OCI-LY7 (cell line): ENCODE measurements around the gene NR2F6. TPM values are rescaled to one million over a fixed set of nuclear protein-coding genes. Genes with fewer than 3 reads are reported as not detected.
A peak's percentile ranks its signal among the peaks of the same experiment; 100 is the strongest.

Experiments used
- BruUV-seq: library from RNA; stranded (reverse); fragments of 400-500 nt; replicated peaks from 2 replicates; lab custom pipeline; 2021; lab: Mats Ljungman, UMichigan
- CTCF ChIA-PET: fragments of 300-600 bp; sonication (Branson Sonifier 250); formaldehyde crosslinking; loops from one replicate; lab custom pipeline; 2022; ENCODE audit warnings: antibody characterized with exemption; ENCODE audit not compliant: unreplicated experiment; lab: Charles Lee
- POLR2A ChIA-PET: fragments of 300-600 bp; sonication (Branson Sonifier 250); formaldehyde crosslinking; loops from one replicate; lab custom pipeline; 2022; ENCODE audit warnings: antibody characterized with exemption; lab: Charles Lee
- DNase-seq: peaks from one replicate; pipeline ENCODE4 v3.0.0-alpha.2; 2015; ENCODE audit warnings: low spot score
- H2AFZ ChIP-seq: fragments of 200-600 bp; sonication (generic), shearing (Covaris generic); 2 replicates; pipeline ENCODE4 v1.6.1; 2014; ENCODE audit warnings: mild to moderate bottlenecking, antibody characterized with exemption, low read length, moderate library complexity
- H3K27ac ChIP-seq: fragments of 200-600 bp; sonication (generic); 2 replicates; pipeline ENCODE4 v1.5.1; 2014; ENCODE audit warnings: mixed run types, low read depth, mild to moderate bottlenecking, moderate library complexity, low read length, inconsistent platforms; ENCODE audit not compliant: poor library complexity, severe bottlenecking
- H3K36me3 ChIP-seq: fragments of 200-600 bp; sonication (generic); 2 replicates; pipeline ENCODE4 v1.6.1; 2014; ENCODE audit warnings: mild to moderate bottlenecking, antibody characterized with exemption, low read length, moderate library complexity, mixed read lengths; ENCODE audit not compliant: insufficient read depth
- H3K4me1 ChIP-seq: fragments of 200-600 bp; sonication (generic); 2 replicates; pipeline ENCODE4 v1.5.1; 2014; ENCODE audit warnings: mild to moderate bottlenecking, low read length; ENCODE audit not compliant: insufficient read depth, poor library complexity, severe bottlenecking
- H3K4me2 ChIP-seq: fragments of 200-600 bp; sonication (generic); 2 replicates; pipeline ENCODE4 v1.6.1; 2014; ENCODE audit warnings: mild to moderate bottlenecking, low read length
- H3K4me3 ChIP-seq: fragments of 200-600 bp; sonication (generic); 2 replicates; pipeline ENCODE4 v1.5.1; 2014; ENCODE audit warnings: mild to moderate bottlenecking, low read depth, low read length; ENCODE audit not compliant: poor library complexity, severe bottlenecking
- H3K79me2 ChIP-seq: fragments of 200-600 bp; sonication (generic); 2 replicates; pipeline ENCODE4 v1.6.1; 2016; ENCODE audit warnings: low read depth, mild to moderate bottlenecking, low read length, moderate library complexity, mixed read lengths; ENCODE audit not compliant: insufficient read depth
- H3K9me2 ChIP-seq: fragments of 200-600 bp; sonication (generic); 2 replicates; pipeline ENCODE4 v1.6.1; 2016; ENCODE audit warnings: mild to moderate bottlenecking, low read length, mixed read lengths; ENCODE audit not compliant: insufficient read depth
- H3K9me3 ChIP-seq: fragments of 200-600 bp; sonication (generic); 2 replicates; pipeline ENCODE4 v1.6.1; 2014; ENCODE audit warnings: mild to moderate bottlenecking, mixed run types, low read length, mixed read lengths
- H4K20me1 ChIP-seq: fragments of 200-600 bp; sonication (generic); 2 replicates; pipeline ENCODE4 v1.6.1; 2014; ENCODE audit warnings: mild to moderate bottlenecking, antibody characterized with exemption, low read length, moderate library complexity, mixed read lengths; ENCODE audit not compliant: insufficient read depth
- EZH2phosphoT487 ChIP-seq: fragments of 200-600 bp; sonication (generic); IDR thresholded peaks from 2 replicates; pipeline ENCODE4 v1.6.1; 2018; ENCODE audit warnings: low read depth, borderline replicate concordance, mild to moderate bottlenecking, mixed run types, antibody characterized with exemption, low read length, moderate library complexity, mixed read lengths
- intact Hi-C: fragments of 100-400 bp; cut with micrococcal nuclease; formaldehyde crosslinking; loops from one replicate; pipeline ENCODE4 v1.10.0; 2022; ENCODE audit not compliant: unreplicated experiment
- total RNA-seq, 2 experiments: library from RNA; depleted of rRNA in 1 of 2; stranded (reverse); fragments of >200 nt in 1 of 2; shearing (Covaris generic) in 1 of 2; gene quantifications; 2 replicates each; pipeline ENCODE4 v1.2.3, GENCODE V29; 2014 to 2022
- TF ChIP-seq, protein P1 (sequence below): fragments of 200-600 bp; sonication (generic); conservative IDR thresholded peaks from 2 replicates; pipeline ENCODE4 v1.5.1; 2014; ENCODE audit warnings: mild to moderate bottlenecking, antibody characterized with exemption, low read length, moderate library complexity, mixed read lengths

The NR2F6 gene
- total RNA-seq, 2 experiments from 2014 or later, result 33.1 to 39.2 TPM

DNA sequence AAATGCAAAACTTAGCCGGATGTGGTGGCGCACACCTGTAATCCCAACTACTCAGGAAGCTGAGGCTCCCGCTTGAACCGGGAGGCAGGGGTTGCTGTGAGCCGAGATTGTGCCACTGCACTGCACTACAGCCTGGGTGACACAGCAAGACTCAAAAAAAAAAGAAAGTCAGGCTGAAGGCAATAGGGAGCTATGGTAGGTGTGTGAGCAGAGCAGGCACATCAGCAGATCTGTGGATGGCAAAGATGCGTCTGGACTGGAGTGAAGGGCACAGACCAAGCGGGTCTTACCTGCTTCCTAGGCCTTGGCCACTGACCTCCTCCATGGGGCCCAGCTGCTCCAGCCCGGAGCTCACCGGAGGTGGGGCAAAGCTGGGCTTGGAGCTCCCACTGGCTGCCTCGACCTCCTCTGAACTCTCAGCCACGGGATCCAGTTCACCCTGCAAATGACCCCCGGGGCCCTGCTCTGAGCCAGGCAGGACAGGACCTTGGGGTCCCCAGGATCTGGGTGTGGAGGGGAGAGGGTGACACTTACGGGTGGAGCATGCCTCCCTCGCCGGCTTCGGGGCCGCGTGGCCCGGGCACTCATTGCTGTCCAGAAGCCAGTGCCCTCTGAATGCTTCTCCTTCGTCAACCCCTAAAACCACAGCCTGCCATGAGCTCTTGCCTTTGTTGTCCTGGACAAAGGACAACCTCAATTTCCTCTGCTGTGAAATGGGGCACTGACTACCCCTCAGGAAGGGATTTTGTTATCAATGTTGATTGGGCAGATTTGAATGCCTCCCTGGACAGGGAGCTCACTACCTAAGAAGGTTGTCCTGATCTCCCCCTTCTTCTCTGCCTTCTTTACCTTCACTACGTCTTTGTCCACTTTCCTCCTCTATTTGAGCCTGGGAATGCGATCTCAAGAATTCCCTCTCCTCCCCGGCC lies 18.3 kb upstream of the NR2F6 start:
- Histone ChIP-seq H3K79me2 (peaks cover 16% of the 10 kb centered on the region), H3K4me3 (peak overlapping the region; percentile 21), H3K36me3 (peaks cover 3% of the 10 kb centered on the region; the same call in 1 of the 2 replicates), H3K4me1 (peaks cover 56% of the 10 kb centered on the region), H3K9me3 (no peaks in the 10 kb centered on the region), H3K27ac (peak overlapping the region; percentile 51), H4K20me1 (no peaks in the 10 kb centered on the region), H3K4me2 (peak overlapping the region; percentile 62), H2AFZ (peak overlapping the region; percentile 65; the same call in 1 of the 2 replicates), H3K9me2 (no peaks in the 10 kb centered on the region)
- no peak for DNase-seq
- CTCF ChIA-PET, result interaction anchor here (0.6 to 1.0 kb wide), 3 partner anchors 18 to 41 kb away, joined by 3 read pairs; no protein-coding TSS in a partner anchor
- BruUV-seq, result no TSS peak
- no peak for TF ChIP-seq EZH2phosphoT487
- TF ChIP-seq, protein P1, sequence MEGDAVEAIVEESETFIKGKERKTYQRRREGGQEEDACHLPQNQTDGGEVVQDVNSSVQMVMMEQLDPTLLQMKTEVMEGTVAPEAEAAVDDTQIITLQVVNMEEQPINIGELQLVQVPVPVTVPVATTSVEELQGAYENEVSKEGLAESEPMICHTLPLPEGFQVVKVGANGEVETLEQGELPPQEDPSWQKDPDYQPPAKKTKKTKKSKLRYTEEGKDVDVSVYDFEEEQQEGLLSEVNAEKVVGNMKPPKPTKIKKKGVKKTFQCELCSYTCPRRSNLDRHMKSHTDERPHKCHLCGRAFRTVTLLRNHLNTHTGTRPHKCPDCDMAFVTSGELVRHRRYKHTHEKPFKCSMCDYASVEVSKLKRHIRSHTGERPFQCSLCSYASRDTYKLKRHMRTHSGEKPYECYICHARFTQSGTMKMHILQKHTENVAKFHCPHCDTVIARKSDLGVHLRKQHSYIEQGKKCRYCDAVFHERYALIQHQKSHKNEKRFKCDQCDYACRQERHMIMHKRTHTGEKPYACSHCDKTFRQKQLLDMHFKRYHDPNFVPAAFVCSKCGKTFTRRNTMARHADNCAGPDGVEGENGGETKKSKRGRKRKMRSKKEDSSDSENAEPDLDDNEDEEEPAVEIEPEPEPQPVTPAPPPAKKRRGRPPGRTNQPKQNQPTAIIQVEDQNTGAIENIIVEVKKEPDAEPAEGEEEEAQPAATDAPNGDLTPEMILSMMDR, result no peak
- POLR2A ChIA-PET, result interaction anchor here (0.7 to 2.4 kb wide), 4 partner anchors 12 to 1233 kb away, joined by 3 to 19 read pairs (median 6); partner anchors contain the start of gene ANKLE1
- intact Hi-C loops, result no loop called here

GRCh38 chr19:17262557-17262956 lies 16.8 kb upstream of the NR2F6 start:
- Histone ChIP-seq H2AFZ (no peak overlapping the region), H4K20me1 (no peaks in the 10 kb centered on the region), H3K4me3 (no peak overlapping the region), H3K4me1 (peaks cover 46% of the 10 kb centered on the region), H3K4me2 (no peak overlapping the region), H3K79me2 (peaks cover 3% of the 10 kb centered on the region), H3K27ac (no peak overlapping the region), H3K36me3 (no peaks in the 10 kb centered on the region), H3K9me3 (no peaks in the 10 kb centered on the region), H3K9me2 (no peaks in the 10 kb centered on the region)
- POLR2A ChIA-PET, result interaction anchor here (0.6 to 0.9 kb wide), 2 partner anchors 14 to 302 kb away, joined by 3 read pairs; no protein-coding TSS in a partner anchor
- intact Hi-C loops, result no loop called here
- no peak for DNase-seq
- CTCF ChIA-PET, result interaction anchor here (1.5 kb wide), 1 partner anchor 43 kb away, joined by 3 read pairs; no protein-coding TSS in a partner anchor
- no peak for TF ChIP-seq EZH2phosphoT487
- TF ChIP-seq, protein P1, result no peak
- no TSS peak for BruUV-seq
